ENCODE measurements around the gene PAK5.

DNA sequence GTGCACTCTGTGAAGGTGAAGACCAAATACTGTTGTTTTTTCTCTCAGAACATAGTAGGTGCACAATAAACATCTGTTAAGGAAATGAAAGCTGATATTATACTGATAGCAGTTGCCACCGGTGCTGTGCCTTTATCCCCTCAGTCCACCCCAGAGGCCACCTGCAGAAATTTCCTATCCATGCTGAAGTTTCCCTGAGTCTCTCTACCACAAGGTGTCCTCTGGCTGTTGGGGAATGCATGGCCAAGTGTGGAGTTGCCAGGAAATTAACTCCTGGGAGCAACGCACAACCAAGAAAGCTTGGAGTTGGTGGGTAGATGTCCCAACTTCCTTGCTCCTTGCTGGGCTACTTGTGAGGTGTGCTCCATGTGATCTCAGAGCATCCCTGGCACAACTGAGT lies 210.3 kb downstream of the PAK5 start:
- TF ChIP-seq CHD2 (IDR thresholded peaks at IDR 0.05; ENCODE audit: low read length, partially characterized antibody) (no peak), GATA3 (IDR thresholded peaks at IDR 0.05; ENCODE audit: borderline replicate concordance) (no peak), SMC3 (IDR thresholded peaks at IDR 0.05) (no peak), RAD21 (conservative IDR thresholded peaks at IDR 0.05 in 1 of 2, IDR thresholded peaks at IDR 0.05 in 1 of 2) (no peak; a peak in 1 of 5 replicates), POLR2A (IDR thresholded peaks at IDR 0.05; ENCODE audit: low read length) (no peak), MYC (IDR thresholded peaks at IDR 0.05; ENCODE audit: borderline replicate concordance, low read length) (no peak), TFCP2L1 (CRISPR knock-in tag; IDR thresholded peaks at IDR 0.05) (no peak), NFE2L2 (conservative IDR thresholded peaks at IDR 0.05; ENCODE audit: low read length) (no peak), RCOR1 (IDR thresholded peaks at IDR 0.05; ENCODE audit: low read depth, low read length) (no peak), RARB (CRISPR knock-in tag; IDR thresholded peaks at IDR 0.05) (no peak), ZFP36 (IDR thresholded peaks at IDR 0.05; ENCODE audit: borderline replicate concordance, partially characterized antibody) (no peak)
- TF ChIP-seq, protein P1, sequence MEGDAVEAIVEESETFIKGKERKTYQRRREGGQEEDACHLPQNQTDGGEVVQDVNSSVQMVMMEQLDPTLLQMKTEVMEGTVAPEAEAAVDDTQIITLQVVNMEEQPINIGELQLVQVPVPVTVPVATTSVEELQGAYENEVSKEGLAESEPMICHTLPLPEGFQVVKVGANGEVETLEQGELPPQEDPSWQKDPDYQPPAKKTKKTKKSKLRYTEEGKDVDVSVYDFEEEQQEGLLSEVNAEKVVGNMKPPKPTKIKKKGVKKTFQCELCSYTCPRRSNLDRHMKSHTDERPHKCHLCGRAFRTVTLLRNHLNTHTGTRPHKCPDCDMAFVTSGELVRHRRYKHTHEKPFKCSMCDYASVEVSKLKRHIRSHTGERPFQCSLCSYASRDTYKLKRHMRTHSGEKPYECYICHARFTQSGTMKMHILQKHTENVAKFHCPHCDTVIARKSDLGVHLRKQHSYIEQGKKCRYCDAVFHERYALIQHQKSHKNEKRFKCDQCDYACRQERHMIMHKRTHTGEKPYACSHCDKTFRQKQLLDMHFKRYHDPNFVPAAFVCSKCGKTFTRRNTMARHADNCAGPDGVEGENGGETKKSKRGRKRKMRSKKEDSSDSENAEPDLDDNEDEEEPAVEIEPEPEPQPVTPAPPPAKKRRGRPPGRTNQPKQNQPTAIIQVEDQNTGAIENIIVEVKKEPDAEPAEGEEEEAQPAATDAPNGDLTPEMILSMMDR (IDR thresholded peaks at IDR 0.05), result no peak
- TF ChIP-seq, protein P2, sequence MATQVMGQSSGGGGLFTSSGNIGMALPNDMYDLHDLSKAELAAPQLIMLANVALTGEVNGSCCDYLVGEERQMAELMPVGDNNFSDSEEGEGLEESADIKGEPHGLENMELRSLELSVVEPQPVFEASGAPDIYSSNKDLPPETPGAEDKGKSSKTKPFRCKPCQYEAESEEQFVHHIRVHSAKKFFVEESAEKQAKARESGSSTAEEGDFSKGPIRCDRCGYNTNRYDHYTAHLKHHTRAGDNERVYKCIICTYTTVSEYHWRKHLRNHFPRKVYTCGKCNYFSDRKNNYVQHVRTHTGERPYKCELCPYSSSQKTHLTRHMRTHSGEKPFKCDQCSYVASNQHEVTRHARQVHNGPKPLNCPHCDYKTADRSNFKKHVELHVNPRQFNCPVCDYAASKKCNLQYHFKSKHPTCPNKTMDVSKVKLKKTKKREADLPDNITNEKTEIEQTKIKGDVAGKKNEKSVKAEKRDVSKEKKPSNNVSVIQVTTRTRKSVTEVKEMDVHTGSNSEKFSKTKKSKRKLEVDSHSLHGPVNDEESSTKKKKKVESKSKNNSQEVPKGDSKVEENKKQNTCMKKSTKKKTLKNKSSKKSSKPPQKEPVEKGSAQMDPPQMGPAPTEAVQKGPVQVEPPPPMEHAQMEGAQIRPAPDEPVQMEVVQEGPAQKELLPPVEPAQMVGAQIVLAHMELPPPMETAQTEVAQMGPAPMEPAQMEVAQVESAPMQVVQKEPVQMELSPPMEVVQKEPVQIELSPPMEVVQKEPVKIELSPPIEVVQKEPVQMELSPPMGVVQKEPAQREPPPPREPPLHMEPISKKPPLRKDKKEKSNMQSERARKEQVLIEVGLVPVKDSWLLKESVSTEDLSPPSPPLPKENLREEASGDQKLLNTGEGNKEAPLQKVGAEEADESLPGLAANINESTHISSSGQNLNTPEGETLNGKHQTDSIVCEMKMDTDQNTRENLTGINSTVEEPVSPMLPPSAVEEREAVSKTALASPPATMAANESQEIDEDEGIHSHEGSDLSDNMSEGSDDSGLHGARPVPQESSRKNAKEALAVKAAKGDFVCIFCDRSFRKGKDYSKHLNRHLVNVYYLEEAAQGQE (IDR thresholded peaks at IDR 0.05), result no peak
